ENCODE results near the gene TFDP1.
"Not testable (repeated sequence)": the region's sequence is repeated elsewhere in the genome, so short reads cannot be mapped to it uniquely, and the experiment has no call there.

Gene TFDP1

DNA sequence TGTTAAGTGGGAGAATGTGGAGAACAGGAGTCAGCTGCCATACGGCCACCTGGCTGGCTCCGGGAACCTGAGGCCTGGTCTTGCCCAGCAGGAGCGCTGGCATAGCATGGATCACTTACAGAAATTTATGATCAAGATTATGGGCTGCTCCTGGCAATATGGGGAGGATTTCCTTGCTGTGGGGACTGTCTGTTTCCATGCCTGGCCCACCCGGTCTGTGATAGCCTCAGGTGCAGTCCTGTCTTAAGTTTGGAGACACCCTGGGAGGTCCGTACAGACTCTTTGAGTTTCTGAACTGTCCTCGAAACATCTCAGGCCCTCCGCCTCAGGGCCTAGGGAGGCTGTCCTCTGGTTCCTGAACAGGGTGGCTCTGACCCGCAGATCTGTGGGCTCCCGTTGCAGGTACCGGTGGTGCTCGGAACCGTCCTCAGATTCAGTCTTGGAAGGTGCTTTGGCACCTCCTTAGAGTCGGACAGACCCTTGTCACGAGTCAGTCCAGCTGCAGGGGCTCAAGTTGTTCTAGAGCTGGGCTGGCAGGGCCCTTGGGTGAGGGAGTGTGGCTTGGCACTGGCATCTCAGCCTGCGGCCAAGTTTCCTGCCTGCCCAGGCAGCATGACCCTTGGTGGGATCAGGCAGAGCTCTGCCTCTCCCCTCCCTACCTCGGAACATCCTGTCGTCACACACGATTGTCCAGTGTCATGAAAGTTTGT is 4.9 kb downstream of the TFDP1 start:
- no peak for DNase-seq (ENCODE audit: low read depth)
- TF ChIP-seq, protein P1, sequence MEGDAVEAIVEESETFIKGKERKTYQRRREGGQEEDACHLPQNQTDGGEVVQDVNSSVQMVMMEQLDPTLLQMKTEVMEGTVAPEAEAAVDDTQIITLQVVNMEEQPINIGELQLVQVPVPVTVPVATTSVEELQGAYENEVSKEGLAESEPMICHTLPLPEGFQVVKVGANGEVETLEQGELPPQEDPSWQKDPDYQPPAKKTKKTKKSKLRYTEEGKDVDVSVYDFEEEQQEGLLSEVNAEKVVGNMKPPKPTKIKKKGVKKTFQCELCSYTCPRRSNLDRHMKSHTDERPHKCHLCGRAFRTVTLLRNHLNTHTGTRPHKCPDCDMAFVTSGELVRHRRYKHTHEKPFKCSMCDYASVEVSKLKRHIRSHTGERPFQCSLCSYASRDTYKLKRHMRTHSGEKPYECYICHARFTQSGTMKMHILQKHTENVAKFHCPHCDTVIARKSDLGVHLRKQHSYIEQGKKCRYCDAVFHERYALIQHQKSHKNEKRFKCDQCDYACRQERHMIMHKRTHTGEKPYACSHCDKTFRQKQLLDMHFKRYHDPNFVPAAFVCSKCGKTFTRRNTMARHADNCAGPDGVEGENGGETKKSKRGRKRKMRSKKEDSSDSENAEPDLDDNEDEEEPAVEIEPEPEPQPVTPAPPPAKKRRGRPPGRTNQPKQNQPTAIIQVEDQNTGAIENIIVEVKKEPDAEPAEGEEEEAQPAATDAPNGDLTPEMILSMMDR (IDR thresholded peaks at IDR 0.05; ENCODE audit: low read depth, low read length, missing control alignments): no peak
- H3K4me3 ChIP-seq (ENCODE audit: low read depth, low read length): no peak overlapping the region

DNA sequence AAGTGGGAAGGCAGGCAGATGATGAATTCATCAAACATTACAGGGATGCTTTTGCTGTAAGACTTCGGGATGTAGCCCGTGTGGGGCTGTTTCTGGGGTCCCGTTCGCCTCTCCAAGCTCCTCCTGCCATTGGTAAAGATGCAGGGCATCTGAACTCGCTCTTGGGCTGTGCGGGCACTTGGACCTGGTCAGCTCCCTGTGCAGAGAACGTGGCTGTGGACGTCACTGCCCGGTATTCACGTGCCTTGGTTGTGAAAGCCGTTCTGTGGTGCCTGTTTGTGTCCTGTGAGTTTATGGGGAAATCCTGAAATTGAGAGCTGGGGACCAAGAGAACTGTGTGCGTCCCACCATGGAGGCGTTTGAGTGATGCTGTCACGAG is 5.4 kb downstream of the TFDP1 start:
- TF ChIP-seq, protein P1 (IDR thresholded peaks at IDR 0.05; ENCODE audit: low read depth, low read length, missing control alignments): no peak
- no peak overlapping the region for H3K4me3 ChIP-seq (ENCODE audit: low read depth, low read length)

DNA sequence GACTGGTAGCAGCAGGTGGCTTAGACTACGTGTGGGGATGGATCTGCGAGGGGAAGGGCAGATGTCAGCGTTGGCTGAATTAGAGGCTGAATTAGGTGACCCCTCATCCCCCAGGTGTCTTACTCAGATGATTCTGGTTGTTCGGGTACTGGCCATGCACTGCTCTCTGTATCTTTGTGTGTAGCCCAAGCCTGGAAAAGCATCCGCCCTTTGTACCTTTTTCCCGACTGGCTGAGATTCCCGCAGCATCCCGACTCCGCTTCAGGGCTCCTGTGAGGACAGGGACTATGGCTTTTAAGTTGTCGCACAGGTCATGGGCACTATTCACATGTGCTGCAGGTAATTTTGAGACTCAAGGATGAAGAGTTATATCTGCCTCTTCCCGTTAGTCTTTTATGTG is 7.2 kb downstream of the TFDP1 start:
- TF ChIP-seq, protein P1 (IDR thresholded peaks at IDR 0.05; ENCODE audit: low read depth, low read length, missing control alignments): no peak
- H3K4me3 ChIP-seq (ENCODE audit: low read depth, low read length): no peak overlapping the region

More for the DNA sequence above, 5.4 kb downstream of the TFDP1 start:
- DNase-seq (ENCODE audit: low read depth): no peak

DNA sequence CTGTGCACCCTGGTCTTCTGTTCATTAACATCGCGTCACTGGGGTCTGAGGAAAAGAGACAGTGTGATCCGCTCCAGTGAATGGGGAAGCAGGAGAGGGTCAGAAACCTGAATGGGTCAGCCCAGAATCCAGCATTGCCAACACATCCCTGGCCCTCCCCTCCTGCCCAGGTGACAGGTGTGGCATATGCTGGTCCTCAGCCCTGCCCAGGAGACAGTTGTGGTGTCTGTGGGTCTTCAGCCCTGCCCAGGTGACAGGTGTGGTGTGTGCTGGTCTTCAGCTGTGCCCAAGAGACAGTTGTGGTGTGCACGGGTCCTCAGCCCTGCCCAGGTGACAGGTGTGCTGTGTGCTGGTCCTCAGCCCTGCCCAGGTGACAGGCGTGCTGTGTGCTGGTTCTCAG is 8.0 kb downstream of the TFDP1 start:
- TF ChIP-seq, protein P1 (IDR thresholded peaks at IDR 0.05; ENCODE audit: low read depth, low read length, missing control alignments): no peak
- no peak for DNase-seq (ENCODE audit: low read depth)
- no peak overlapping the region for H3K4me3 ChIP-seq (ENCODE audit: low read depth, low read length)

More for the DNA sequence above, 7.2 kb downstream of the TFDP1 start:
- DNase-seq (ENCODE audit: low read depth): no peak

DNA sequence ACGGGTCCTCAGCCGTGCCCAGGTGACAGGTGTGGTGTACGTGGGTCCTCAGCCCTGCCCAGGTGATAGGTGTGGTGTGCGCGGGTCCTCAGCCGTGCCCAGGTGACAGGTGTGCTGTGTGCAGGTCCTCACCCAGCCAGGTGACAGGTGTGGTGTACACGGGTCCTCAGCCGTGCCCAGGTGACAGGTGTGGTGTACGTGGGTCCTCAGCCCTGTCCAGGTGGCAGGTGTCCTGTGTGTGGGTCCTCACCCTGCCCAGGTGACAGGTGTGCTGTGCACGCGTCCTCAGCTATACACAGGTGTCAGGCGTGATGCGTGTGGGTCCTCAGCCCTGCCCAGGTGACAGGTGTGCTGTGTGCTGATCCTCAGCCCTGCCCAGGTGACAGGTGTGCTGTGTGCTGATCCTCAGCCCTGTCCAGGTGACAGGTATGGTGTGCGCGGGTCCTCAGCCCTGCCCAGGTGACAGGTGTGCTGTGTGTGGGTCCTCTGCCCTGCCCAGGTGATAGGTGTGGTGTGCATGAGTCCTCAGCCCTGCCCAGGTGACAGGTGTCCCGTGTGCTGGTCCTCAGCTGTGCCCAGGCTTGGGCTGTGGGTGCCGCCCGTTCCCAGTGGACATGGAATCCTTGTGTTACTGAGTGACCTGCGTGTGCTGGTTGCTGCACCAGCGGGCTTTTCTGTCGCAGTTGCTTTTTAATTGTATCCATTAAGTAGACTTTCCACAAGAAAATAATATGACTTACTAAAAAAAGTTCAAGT is 9.7 kb downstream of the TFDP1 start:
- DNase-seq (ENCODE audit: low read depth); H3K4me3 ChIP-seq (ENCODE audit: low read depth, low read length): not testable (repeated sequence)

DNA sequence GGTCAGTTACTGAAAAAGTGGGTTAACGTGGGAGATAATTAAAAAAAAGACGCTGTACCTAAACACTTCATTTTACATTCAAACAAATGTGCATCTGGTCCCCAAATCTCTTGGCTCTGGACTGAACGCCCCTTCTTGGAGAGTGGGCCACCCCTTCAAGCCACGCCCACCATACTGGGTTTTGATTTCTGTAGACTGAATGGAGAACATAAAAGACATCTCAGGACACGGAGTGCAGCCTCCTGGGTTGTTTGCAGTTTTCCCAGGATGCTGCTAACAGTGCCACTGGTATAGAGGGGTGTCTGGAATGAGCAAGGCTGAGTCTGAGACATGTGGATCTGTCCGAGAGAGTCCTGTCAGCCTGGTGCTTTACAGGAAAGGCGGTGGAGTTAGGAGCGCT is 10.6 kb downstream of the TFDP1 start:
- H3K4me3 ChIP-seq (ENCODE audit: low read depth, low read length): no peak overlapping the region
- DNase-seq (ENCODE audit: low read depth): no peak
- TF ChIP-seq, protein P1 (IDR thresholded peaks at IDR 0.05; ENCODE audit: low read depth, low read length, missing control alignments): no peak

DNA sequence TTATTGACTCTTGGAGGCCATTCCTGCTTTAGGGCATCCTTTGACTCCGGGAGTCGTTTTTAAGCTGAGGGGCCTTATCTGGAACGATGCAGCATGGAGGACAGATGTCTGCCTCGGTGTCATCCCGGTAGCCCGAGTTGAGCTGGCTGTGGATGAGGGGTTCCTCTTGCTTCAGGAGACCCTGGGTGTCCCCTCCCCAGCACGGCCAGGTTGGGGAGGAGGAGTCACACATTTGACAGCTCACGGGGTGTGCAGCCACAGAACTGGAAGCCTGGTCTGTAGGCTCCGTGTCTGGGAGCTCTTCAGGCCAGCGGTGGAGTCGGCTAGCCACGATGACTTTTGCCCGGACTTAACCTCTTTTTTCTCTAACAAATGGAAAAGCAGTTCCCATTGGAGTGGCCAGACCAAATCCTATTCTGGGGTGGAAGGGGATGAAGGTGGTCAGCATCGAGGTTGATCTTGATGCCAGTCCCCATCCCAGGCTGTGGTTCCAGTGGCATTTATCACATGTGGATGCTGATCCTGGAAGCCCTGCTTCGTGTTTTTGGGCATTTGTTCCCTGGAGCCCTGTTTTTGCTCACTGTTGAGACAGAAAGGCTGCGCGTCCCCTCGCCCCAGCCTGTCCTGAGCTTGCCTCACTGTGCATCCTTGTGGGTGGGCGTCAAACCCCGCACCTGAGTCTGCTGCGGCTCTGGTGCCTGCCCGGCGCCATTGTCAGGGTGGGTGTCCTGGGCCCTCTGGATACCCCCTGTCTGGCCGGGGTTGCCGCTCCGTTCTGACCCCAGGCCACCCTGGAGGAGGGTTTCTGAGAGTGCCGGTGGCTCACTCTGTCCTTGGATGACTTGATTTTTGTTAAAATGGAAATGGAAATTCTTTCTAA is 12.0 kb downstream of the TFDP1 start:
- TF ChIP-seq, protein P1 (IDR thresholded peaks at IDR 0.05; ENCODE audit: low read depth, low read length, missing control alignments): no peak
- no peak overlapping the region for H3K4me3 ChIP-seq (ENCODE audit: low read depth, low read length)
- DNase-seq (ENCODE audit: low read depth): no peak

Measured in GM12864 (cell line).